ENCODE measurements around the gene EGFLAM. TPM values are rescaled to one million over a fixed set of nuclear protein-coding genes. Genes with fewer than 3 reads are reported as not detected.

The EGFLAM gene
- polyA plus RNA-seq (ENCODE audit: insufficient read length in 3 of 3) = 10 to 100 TPM in 2 of 3 donors, 1 to 10 TPM in 1; 9.6 to 11.6 (median 10.7) TPM

- DNase-seq (ENCODE audit: low read depth in 3 of 3, low spot score in 2 of 3) = peak in 1 of 3 donors; percentile 29
Observed at GRCh38 chr5:38258319-38259061, at the start of gene EGFLAM. TSS of gene EGFLAM (plus strand) at chr5:38258559. CDS start at chr5:38258755, 196 bp downstream.

DNA sequence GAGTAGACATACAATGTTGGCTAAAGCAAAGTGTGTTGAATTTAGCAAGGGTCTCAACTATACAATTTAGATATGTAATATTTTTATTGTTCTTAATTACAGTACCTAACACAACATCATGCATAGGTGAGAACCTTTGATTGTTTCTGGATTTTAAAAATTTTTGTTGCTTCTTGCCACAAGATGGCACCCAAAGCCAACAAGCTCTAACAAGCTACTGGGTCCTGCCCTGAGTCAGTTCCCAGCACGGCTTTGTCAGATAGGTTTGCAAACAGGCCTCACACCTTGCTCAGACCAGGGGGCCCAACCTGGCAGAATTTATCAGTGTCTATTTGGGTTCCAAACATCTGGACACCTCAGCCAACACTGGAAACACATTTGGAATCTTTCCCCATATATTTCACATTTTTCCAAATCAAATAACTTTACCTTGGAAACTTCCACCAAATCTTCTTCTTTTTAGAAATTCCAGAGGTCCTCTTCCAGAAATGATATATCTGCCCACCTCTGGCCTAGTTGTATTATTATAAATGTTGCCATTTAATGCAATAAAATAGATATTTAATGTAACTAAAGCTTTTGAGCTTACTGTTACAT lies 49.5 kb upstream of the EGFLAM start:
- DNase-seq (ENCODE audit: low read depth in 3 of 3, low spot score in 2 of 3) = peak in 1 of 3 donors; percentile 16

GRCh38 chr5:38210676-38211353 lies 47.5 kb upstream of the EGFLAM start:
- no peak for DNase-seq (ENCODE audit: low read depth in 3 of 3, low spot score in 2 of 3)

DNA sequence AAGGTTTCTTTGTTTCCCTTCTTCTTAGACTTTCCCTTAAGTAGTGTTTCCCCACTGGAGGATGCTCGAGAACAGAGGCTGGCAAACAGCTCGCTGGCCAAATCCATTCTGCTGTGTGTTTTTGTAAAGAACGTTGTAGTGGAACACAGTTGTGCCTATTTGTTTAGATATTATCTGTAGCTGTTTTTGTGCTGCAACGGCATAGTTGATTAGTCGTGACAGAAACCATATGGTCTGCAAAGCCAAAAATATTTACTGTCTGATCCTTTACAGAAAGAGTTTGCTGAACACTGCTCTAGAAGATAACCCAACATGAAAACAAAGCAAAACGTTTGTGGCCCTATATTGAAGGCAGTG lies 47.0 kb upstream of the EGFLAM start:
- no peak for DNase-seq (ENCODE audit: low read depth in 3 of 3, low spot score in 2 of 3)

- no peak for DNase-seq (ENCODE audit: low read depth in 3 of 3, low spot score in 2 of 3)
Observed at GRCh38 chr5:38212307-38212706, 46.1 kb upstream of the EGFLAM start.

GRCh38 chr5:38226091-38226490 lies 32.3 kb upstream of the EGFLAM start:
- no peak for DNase-seq (ENCODE audit: low read depth in 3 of 3, low spot score in 2 of 3)

GRCh38 chr5:38228914-38229313 lies 29.4 kb upstream of the EGFLAM start:
- DNase-seq (ENCODE audit: low read depth in 3 of 3, low spot score in 2 of 3) = no peak

- no peak for DNase-seq (ENCODE audit: low read depth in 3 of 3, low spot score in 2 of 3)
Observed at GRCh38 chr5:38234737-38235136, 23.6 kb upstream of the EGFLAM start.

DNA sequence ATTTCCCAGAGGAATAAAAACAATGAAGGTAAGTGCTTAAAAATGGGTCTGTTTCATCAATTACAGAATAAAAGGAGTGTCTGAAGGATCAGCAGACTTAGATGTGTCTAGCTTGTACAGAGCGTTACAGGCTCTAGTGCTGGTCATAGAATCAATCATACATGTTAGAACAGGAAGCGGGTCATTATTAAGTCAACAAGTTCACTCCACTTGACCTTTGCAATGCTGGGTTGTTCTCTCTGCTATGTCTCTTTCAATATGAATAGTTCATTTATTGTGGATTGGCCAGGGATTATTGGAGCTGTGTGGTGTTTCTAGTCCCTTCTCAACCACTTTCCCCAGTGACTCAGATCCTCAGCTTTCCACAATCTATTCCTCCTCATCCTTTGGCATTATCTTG lies 20.7 kb upstream of the EGFLAM start:
- no peak for DNase-seq (ENCODE audit: low read depth in 3 of 3, low spot score in 2 of 3)

GRCh38 chr5:38240212-38240611 lies 18.1 kb upstream of the EGFLAM start:
- DNase-seq (ENCODE audit: low read depth in 3 of 3, low spot score in 2 of 3) = no peak

DNA sequence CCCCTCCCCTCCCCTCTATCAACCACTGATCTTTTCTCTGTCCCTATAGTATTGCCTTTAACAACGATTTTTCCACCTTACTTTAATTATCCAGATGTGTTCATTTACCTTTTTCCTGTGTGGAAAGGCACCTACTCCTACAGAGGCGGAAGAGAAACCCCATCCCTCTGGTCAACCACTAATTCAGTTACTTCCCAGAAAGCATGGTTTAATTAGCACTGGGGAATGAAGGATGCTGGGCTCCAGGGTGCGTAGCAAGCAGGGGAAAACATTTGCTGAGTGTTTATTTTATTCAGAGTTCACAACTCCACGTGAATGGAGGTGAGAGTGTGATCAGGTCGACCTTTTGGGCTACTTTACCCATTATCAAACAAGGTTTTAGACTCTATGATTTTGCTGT lies 16.7 kb upstream of the EGFLAM start:
- no peak for DNase-seq (ENCODE audit: low read depth in 3 of 3, low spot score in 2 of 3)

DNA sequence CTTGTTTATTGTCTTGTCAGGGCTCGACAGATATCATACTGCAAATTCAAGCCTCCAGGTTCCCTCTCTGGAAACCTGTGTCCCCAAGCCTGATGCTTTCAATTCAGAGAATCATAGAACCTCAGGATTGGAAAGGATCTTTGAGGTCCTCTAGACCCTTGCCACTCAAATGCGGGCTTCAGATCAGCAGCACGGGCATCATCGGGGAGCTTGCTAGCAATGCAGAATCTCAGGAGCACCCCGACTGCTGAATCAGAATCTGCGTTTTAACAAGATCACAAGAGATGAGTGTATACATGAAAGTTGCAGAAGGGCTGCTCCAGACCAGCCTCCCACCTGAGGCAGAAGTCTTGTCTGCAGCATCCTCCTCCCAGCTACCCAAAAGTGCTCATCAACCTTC lies 13.1 kb upstream of the EGFLAM start:
- no peak for DNase-seq (ENCODE audit: low read depth in 3 of 3, low spot score in 2 of 3)

- DNase-seq (ENCODE audit: low read depth in 3 of 3, low spot score in 2 of 3) = no peak
Observed at GRCh38 chr5:38249301-38249700, 9.1 kb upstream of the EGFLAM start.

DNA sequence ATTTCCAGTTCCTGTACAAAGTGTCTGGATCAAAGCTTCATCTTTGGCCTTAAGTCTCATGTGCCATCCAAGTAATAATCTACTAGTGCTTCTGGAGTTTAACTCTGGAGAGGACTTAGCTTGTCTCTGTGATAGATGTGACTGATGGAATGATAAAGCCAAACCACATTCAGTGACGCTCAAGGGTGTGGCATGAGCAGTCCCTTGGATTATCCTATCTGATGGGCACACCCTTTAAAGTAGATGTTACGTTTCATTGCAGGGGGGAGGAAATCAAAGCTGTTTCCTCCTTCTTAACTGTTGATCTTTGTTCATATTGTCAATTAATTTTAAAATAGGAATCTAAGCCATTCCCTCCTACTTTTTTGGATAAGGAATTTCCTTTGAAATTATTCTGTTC lies 8.5 kb upstream of the EGFLAM start:
- no peak for DNase-seq (ENCODE audit: low read depth in 3 of 3, low spot score in 2 of 3)

DNA sequence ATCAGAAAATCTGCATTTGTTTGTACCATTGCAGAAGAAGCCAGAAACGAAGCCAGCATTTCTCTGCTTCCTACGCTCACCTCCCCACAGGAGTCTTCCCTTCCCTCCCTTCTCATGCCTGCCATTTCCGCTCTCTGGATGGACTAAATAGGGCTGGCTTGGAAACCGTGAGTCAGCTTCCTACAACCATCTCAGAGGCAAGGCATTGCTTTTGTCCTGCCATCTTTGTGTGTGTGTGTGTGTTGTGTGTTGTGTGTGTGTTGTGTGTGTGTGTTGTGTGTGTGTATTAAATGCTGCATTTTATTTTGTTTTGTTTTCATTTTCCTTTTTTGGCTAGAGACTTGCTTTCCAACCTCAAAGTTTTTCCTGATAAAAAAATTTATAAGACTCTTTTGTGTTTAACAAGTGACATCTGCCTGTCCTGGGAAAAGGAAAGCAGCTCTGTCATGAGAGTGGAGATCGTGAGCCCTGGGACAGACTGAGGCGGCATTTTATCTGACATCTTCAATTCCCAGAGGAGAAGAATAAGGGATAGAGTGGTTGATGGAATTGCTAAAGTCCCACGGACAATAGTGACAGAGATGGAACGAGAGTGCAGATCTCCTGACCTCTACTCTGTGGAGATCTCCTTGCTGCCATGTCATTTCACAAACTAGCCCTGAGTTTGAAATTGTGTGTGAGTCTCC lies 7.5 kb upstream of the EGFLAM start:
- no peak for DNase-seq (ENCODE audit: low read depth in 3 of 3, low spot score in 2 of 3)

- no peak for DNase-seq (ENCODE audit: low read depth in 3 of 3, low spot score in 2 of 3)
Observed at GRCh38 chr5:38253759-38254158, 4.6 kb upstream of the EGFLAM start.

- DNase-seq (ENCODE audit: low read depth in 3 of 3, low spot score in 2 of 3) = peak in 1 of 3 donors; percentile 15
Observed at GRCh38 chr5:38257308-38258041, 884 bp upstream of the EGFLAM start.

DNA sequence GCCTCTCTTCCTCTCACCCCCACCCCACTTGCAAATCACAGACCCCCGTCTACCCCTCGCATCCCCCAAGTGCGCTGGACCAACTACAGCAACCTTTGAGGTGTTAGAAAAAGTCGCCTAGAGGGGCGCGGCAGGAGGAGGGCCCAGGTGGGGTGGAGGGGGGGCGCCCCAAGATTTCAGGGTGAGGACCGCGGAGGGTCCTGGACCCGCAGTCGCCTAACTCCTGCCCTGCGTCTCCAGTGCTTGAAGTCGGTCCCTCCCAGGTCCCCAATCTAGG lies 379 bp upstream of the EGFLAM start:
- DNase-seq (ENCODE audit: low read depth in 3 of 3, low spot score in 2 of 3) = peak in 1 of 3 donors; percentile 15

- no peak for DNase-seq (ENCODE audit: low read depth in 3 of 3, low spot score in 2 of 3)
Observed at GRCh38 chr5:38259062-38259808, 876 bp downstream of the EGFLAM start.

DNA sequence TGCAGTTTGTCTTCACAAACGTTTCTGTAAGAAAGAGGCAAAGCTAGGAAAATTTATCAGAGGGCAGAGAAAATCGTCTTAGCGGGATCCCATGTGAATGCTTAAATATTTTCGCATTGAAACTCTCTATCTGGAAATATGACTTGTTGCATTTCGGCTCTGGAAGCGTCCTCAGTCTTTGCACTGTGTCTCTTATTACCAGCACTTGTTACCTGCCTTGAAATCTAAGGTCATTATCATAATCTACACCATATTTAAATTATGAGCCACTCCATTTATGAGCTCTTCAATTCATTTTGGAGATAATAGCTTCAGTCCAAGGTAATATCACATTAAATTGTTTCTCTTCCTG lies 1.4 kb downstream of the EGFLAM start:
- no peak for DNase-seq (ENCODE audit: low read depth in 3 of 3, low spot score in 2 of 3)
